Kidney epithelial cell (primary cell): ENCODE measurements around the gene PRSS16. TPM values are rescaled to one million over a fixed set of nuclear protein-coding genes. Genes with fewer than 3 reads are reported as not detected.

ENCODE experiments used
- DNase-seq: peaks from one replicate; pipeline ENCODE4 v3.0.0-alpha.2; 2010; ENCODE audit warnings: low read depth
- H3K27me3 ChIP-seq: 2 replicates; pipeline ENCODE4 v1.6.0; 2011; ENCODE audit warnings: low read length; ENCODE audit not compliant: control insufficient read depth, insufficient read depth
- H3K36me3 ChIP-seq: 2 replicates; pipeline ENCODE4 v1.5.1; 2011; ENCODE audit warnings: low read length; ENCODE audit not compliant: control insufficient read depth, insufficient read depth
- H3K4me3 ChIP-seq: 2 replicates; pipeline ENCODE4 v1.5.1; 2011; ENCODE audit warnings: low read depth, mild to moderate bottlenecking, control low read depth, low read length
- CTCF ChIP-seq: IDR thresholded peaks from 2 replicates; pipeline ENCODE4 v1.5.1; 2011; ENCODE audit warnings: mild to moderate bottlenecking, moderate library complexity, low read length, control low read depth, inconsistent platforms; ENCODE audit not compliant: insufficient read depth, poor library complexity, severe bottlenecking
- total RNA-seq: library from RNA; depleted of rRNA; stranded (reverse); fragments of >200 nt; gene quantifications from 2 replicates; pipeline ENCODE4 v1.2.3, GENCODE V29; 2015

PRSS16 gene
- total RNA-seq, 1 donor from 2014 or later, result 2.2 TPM

DNA sequence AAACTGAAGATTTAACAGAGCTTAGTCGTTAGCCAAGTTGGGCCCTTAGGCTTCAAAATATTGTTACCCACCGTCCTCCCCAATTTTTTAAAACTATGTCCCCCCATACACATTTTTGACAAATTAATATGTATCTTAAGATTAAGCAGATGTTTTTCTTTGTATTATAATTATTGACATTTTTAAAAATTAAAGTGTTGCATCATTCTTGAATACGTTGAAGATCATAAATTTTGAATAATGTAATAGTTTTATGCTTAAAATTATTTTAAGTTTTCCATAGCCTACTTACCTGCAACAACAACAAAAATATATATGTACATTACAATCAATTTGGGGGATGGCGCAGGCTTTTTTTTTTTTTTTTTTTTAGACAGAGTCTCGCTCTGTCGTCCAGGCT lies 8.2 kb upstream of the PRSS16 start:
- no peak overlapping the region for H3K4me3 ChIP-seq
- TF ChIP-seq CTCF, result no peak
- peaks cover 10% of the 10 kb centered on the region for H3K27me3 ChIP-seq
- no peak for DNase-seq
- no peaks in the 10 kb centered on the region for H3K36me3 ChIP-seq

DNA sequence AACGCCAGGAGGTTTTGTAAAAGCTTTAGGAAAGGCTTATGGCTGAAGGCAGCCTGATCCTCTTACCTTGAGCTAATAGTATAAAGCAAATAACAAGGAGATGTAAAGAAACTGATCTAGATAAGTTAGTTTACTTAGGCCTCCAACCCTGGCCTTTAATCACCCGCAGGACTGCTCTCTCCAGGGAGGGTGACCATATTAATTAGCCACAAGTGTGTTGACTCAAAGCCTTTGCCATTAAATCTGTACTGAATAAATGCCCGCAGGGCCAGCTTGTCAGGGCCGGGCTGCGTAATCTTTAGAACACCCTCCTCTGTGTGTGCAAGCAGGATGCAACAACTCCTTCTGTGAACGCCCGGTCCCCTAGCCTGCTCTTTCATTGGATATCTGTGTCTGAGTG lies 6.1 kb upstream of the PRSS16 start:
- no peak for TF ChIP-seq CTCF
- DNase-seq, result no peak
- peaks cover 10% of the 10 kb centered on the region for H3K27me3 ChIP-seq

GRCh38 chr6:27242589-27243265 lies 4.8 kb upstream of the PRSS16 start:
- Histone ChIP-seq H3K36me3 (no peaks in the 10 kb centered on the region), H3K4me3 (no peak overlapping the region), H3K27me3 (peaks cover 16% of the 10 kb centered on the region)
- no peak for TF ChIP-seq CTCF
- no peak for DNase-seq

More for the DNA sequence above, 6.1 kb upstream of the PRSS16 start:
- H3K4me3 ChIP-seq, result no peak overlapping the region
- no peaks in the 10 kb centered on the region for H3K36me3 ChIP-seq

DNA sequence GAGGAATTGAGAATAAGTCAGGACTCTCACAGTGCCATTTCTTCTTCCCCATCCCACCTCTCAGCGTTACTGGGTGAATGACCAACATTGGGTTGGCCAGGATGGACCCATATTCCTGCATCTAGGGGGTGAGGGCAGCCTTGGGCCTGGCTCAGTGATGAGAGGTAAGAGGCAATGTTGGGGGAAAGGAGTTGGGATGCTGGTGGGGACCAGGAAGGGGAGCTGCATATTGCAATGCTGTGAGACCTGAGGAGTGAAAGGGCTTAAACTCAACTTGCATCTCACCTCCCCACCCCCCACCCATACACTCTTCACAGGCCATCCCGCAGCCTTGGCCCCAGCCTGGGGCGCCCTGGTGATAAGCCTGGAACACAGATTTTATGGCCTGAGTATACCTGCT lies 1.3 kb downstream of the PRSS16 start:
- peaks cover 28% of the 10 kb centered on the region for H3K27me3 ChIP-seq
- no peaks in the 10 kb centered on the region for H3K36me3 ChIP-seq
- DNase-seq, result no peak
- no peak for TF ChIP-seq CTCF
- no peak overlapping the region for H3K4me3 ChIP-seq

DNA sequence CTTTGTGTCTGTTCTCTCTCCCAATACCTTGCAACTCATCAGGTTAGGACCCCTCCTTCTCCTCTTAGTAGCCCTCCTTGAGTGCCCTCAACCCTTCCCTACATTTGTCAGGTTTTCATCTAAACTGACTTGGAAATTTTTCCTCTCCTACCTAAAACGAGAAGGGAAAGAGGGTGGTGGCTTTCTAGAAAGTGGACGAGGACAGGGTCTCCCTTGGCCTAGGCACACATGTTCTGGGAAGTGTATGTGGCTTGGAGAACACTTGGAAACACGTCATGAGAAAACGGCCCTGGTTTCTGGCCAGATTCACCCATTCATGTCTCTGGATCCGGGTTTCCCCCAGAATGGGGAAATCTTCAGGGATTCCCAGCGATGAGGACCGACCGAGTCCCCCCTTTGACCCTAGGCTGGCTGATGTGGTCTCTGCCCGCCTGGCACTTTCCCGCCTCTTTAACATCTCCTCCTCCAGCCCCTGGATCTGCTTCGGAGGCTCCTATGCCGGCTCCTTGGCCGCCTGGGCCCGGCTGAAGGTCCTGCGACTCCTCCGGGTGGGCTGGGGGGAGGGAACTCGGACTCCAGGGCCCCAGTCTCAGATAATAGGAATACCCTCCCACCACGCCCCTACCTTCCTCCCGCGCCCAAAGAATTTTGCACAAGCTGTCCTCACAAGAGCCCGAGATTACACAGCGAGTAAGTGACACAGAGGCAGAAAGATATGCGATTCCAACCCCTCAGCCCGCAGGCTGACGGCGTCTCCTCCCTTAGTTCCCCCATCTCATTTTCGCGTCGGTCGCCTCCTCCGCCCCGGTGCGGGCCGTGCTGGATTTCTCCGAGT lies 3.0 kb downstream of the PRSS16 start:
- peak overlapping the region; percentile 65 for H3K4me3 ChIP-seq
- H3K36me3 ChIP-seq, result no peaks in the 10 kb centered on the region
- DNase-seq, result no peak
- no peak for TF ChIP-seq CTCF
- peaks cover 34% of the 10 kb centered on the region for H3K27me3 ChIP-seq
